LoVo (cell line): Measurements from ENCODE around the gene RMRP.
A peak's percentile ranks its signal among the peaks of the same experiment; 100 is the strongest.

ENCODE experiments used
- DNase-seq: peaks from one replicate; pipeline ENCODE4 v3.0.0-alpha.2; 2016; ENCODE audit warnings: low spot score

Gene RMRP

DNA sequence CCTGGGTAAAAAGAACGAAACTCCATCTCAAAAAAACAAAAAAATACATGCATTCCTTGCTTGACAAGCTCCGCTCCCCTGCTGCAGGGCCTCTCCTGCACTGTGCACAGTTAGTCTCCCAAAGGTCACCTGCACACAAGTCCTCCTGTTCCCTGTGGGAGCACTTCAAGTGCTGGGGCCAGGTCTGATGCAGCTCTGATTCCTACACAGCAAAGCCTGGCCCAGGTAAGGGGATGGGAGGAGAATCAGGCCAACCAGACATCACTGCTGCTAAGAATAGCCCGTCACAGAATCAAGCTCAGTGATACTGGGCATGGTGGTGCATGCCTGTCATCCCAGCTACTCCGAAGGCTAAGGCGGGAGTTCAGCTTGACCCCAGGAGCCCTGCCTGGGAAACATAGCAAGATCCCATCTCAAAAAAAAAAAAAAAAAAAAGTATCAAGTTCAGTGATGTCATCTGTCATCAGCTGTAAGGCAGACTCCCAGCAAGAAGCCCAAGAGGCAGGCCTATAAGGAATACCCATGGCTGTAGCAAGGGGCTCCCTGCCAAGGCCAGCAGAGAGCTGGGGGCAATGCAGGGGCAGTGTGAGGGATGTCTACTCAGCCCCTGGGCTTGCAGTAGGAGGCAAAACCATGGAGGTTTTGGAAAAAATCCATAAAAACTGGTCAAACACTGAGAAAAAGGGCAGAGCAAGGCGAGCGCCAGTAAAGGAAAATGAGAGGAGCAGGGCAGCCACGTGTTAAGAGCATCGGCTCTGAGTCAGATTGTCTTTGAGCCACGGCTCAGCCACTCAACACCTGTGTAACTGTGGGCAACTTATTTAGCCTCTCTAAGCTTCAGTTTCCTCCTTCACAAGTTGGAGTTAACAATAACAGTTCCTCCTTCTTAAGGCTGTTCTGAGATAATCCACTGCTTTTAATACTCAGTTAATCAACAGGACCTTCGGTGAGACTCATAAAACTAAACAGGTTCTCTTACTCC, 28.7 kb upstream of the RMRP start:
- no peak for DNase-seq

DNA sequence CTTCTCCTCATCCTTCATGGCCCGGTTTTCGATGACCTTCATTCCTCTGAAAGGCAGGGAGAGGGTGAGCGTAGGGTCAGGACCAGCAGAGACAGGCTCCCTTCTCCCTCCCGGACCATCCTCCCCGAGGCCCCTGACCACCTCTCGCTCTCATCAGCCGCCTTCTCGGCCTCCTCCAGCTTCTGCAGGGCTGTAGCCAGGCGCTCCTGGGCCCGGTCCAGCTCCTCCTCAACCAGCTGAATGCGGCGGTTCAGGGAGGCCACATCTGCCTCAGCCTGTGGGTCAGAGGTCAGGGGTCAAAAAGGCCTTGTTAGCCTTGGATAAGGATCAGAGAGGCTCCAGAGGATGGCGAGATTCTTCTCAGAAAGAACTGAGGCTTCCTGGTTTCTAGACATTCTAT, 27.7 kb upstream of the RMRP start:
- no peak for DNase-seq

DNA sequence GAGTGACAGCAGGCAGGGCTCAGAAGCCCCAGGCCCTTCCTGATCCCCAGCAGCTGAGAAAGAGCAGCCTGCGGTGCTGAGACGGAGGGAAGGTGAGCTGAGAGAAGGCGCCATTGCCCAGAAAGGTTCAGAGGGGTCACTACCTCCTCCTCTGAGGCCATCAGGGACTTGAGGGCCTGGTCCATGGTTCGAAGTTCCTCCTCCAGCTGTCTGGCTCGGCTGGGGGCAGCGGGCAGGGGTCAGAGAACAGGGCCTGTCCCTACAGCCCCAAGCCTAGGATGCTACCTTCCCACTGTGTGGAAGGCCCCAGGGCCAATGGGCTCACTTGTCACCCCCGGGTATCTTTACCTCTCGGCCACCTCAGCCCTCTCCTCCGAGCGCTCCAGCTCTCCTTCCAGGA, 27.1 kb upstream of the RMRP start:
- no peak for DNase-seq

DNA sequence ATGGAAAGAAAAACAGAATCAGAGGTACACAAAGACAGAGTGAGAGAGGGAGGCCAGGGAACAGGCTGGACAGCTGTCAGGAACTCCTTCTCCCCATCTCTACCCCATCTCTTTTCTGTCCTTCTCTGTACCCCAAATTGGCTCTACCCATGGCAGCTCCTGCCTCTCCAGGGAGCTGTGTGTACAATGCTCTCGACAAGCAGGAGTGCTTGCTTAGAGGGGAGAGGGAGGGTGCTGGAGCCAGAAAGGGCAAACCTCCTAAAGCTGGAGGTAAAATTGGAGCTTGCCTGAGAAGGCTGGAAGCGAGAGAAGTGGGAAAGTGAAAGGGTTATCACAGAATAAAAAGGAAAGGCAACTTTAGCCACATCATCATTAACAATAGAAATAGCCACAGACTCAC, 25.5 kb upstream of the RMRP start:
- no peak for DNase-seq

DNA sequence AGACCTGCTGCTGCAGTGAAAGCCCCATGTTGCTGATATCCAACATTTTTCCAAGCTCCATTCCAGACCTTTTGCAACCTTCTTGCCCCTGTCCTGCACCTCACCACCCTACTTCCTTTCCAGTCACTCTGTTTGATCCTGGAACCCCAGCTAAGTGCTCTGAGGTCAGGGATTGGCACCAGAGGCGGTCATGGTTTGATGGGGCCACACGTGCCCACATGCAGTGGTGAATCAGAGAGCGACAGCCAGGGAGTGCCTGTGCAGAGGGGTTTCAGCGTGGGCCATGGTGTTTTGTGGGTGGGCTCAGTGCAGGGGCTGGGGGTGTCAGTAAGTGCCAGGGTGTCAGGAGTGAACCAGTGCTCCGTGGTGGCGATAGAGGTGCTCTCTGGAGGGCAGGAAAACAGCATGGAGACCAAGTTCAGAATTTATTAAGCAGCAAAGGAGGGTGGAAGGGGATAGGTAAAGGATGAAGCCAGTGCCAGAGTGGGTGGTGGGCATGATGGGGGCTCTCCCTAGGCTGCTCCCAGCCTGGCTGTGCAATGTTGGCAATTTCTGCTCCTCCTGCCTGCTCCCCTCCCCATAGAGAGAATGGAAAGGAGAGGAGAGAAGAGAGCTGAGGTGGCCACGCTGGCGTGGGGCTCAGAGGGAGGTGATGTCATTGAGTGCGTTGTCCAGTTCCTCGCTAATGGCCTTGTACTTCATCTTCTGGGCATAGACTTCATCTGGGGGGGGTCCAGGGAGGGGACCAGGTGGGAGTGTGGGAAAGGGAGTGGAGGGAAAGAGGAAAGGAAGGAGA, 24.9 kb upstream of the RMRP start:
- DNase-seq, result no peak

DNA sequence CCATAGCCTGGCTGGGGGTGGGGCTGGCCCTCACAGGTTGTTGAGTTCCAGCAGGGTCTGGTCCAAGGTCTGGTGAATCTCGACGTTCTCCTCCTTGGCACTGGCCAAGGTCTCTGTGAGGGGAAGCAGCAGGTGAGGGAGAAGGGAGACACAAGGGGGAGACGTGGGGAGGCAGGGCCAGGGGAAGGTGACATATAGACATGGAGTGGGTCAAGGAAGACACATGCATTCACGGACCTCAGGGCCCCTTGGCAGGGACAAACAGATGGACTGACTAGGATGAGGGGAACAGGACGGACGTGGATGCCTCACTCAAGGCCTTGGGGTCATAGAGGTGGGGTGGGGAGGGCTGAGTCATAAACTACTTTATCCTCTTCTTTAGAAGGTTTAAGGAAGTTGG, 24.2 kb upstream of the RMRP start:
- DNase-seq, result no peak

DNA sequence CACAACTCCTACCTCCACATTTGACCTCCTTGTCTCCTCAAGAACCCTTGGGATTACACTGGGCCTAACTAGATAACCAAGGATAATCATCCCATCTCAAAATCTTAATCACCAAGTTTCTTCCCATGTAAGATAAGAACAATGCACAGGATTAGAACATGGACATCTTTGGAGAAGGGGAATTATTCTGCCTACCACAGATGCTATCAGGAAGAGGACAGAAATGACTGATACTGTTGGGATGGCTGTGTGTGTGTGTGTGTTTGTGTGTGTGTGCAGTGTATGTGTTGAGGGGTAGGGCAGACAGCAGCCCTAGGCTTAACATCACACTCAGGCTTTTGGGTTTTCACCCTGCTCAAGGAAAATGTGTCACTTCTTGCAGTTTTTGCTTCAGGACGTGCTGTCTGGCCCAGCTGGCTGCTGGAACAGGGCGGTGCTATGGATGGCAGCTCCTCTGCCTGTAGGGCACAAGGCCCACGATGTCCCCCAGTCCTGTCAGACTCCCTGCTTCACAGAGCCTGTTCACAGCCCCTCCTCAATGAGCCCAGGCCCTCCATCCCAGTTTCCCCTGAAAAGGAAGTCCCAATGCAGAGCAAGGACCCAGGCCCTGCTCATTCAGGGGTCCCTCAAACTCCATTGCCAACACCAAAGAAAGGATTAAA, 23.7 kb upstream of the RMRP start:
- no peak for DNase-seq

DNA sequence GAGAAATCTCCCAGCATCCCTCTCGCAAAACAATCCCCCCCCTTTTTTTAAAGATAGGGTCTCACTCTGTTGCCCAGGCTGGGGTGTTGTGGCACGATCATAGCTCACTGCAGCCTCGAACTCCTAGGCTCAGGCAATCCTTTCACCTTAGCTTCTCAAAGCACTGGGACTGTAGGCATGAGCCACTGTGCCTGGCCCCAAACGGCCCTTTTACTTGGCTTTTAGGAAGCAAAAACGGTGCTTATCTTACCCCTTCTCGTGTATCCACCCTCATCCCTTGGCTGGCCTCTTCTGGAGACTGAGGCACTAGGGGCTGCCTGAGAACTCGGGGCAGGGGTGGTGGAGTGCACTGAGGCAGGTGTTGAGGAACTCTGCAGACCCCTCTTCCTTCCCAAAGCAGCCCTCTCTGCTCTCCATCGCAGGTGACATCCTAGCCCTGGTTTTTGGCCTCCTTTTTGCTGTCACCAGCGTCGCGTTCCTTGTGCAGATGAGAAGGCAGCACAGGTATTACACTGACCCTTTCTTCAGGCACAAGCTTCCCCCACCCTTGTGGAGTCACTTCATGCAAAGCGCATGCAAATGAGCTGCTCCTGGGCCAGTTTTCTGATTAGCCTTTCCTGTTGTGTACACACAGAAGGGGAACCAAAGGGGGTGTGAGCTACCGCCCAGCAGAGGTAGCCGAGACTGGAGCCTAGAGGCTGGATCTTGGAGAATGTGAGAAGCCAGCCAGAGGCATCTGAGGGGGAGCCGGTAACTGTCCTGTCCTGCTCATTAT, 22.7 kb upstream of the RMRP start:
- DNase-seq, result no peak

DNA sequence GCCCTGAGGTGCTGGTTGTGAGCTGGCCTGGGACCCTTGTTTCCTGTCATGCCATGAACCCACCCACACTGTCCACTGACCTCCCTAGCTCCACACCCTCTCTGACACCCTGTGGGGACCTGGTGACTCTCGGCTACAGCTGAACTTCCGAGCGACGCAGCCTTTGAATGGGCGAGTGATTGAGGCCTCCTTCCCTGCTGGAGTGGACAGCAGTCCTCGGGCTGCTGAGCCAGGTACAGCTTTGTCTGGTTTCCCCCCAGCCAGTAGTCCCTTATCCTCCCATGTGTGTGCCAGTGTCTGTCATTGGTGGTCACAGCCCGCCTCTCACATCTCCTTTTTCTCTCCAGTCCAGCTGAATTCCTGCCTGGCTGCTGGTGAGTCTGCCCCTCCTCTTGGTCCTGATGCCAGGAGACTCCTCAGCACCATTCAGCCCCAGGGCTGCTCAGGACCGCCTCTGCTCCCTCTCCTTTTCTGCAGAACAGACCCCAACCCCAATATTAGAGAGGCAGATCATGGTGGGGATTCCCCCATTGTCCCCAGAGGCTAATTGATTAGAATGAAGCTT, 22.0 kb upstream of the RMRP start:
- DNase-seq, result no peak

DNA sequence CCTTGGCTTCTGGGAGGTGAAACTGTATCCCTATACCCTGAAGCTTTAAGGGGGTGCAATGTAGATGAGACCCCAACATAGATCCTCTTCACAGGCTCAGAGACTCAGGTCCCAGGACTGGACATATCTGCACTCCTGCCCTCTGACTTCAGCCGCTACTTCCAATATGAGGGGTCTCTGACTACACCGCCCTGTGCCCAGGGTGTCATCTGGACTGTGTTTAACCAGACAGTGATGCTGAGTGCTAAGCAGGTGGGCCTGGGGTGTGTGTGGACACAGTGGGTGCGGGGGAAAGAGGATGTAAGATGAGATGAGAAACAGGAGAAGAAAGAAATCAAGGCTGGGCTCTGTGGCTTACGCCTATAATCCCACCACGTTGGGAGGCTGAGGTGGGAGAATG, 21.3 kb upstream of the RMRP start:
- DNase-seq, result no peak

DNA sequence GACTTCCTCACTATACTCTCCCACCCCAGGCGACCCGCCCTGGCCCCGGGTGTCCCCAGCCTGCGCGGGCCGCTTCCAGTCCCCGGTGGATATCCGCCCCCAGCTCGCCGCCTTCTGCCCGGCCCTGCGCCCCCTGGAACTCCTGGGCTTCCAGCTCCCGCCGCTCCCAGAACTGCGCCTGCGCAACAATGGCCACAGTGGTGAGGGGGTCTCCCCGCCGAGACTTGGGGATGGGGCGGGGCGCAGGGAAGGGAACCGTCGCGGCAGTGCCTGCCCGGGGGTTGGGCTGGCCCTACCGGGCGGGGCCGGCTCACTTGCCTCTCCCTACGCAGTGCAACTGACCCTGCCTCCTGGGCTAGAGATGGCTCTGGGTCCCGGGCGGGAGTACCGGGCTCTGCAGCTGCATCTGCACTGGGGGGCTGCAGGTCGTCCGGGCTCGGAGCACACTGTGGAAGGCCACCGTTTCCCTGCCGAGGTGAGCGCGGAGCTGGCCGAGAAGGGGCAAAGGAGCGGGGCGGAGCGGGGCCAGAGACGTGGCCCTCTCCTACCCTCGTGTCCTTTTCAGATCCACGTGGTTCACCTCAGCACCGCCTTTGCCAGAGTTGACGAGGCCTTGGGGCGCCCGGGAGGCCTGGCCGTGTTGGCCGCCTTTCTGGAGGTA, 18.0 kb upstream of the RMRP start:
- no peak for DNase-seq

DNA sequence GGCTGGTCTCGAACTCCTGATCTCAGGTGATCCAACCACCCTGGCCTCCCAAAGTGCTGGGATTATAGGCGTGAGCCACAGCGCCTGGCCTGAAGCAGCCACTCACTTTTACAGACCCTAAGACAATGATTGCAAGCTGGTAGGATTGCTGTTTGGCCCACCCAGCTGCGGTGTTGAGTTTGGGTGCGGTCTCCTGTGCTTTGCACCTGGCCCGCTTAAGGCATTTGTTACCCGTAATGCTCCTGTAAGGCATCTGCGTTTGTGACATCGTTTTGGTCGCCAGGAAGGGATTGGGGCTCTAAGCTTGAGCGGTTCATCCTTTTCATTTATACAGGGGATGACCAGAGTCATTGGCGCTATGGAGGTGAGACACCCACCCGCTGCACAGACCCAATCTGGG, 17.4 kb upstream of the RMRP start:
- DNase-seq, result no peak

DNA sequence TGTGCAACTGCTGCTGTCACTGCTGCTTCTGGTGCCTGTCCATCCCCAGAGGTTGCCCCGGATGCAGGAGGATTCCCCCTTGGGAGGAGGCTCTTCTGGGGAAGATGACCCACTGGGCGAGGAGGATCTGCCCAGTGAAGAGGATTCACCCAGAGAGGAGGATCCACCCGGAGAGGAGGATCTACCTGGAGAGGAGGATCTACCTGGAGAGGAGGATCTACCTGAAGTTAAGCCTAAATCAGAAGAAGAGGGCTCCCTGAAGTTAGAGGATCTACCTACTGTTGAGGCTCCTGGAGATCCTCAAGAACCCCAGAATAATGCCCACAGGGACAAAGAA, 16.2 kb upstream of the RMRP start:
- no peak for DNase-seq

DNA sequence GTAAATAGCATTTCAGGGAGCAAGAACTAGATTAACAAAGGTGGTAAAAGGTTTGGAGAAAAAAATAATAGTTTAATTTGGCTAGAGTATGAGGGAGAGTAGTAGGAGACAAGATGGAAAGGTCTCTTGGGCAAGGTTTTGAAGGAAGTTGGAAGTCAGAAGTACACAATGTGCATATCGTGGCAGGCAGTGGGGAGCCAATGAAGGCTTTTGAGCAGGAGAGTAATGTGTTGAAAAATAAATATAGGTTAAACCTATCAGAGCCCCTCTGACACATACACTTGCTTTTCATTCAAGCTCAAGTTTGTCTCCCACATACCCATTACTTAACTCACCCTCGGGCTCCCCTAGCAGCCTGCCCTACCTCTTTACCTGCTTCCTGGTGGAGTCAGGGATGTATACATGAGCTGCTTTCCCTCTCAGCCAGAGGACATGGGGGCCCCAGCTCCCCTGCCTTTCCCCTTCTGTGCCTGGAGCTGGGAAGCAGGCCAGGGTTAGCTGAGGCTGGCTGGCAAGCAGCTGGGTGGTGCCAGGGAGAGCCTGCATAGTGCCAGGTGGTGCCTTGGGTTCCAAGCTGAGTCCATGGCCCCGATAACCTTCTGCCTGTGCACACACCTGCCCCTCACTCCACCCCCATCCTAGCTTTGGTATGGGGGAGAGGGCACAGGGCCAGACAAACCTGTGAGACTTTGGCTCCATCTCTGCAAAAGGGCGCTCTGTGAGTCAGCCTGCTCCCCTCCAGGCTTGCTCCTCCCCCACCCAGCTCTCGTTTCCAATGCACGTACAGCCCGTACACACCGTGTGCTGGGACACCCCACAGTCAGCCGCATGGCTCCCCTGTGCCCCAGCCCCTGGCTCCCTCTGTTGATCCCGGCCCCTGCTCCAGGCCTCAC, 15.6 kb upstream of the RMRP start, which contains the start of gene CA9:
Gene CA9, plus strand, starts transcription at position 797 of the 893 bp plus-strand sequence. Its CDS starts 32 bp downstream, at position 829.
- DNase-seq, result no peak

DNA sequence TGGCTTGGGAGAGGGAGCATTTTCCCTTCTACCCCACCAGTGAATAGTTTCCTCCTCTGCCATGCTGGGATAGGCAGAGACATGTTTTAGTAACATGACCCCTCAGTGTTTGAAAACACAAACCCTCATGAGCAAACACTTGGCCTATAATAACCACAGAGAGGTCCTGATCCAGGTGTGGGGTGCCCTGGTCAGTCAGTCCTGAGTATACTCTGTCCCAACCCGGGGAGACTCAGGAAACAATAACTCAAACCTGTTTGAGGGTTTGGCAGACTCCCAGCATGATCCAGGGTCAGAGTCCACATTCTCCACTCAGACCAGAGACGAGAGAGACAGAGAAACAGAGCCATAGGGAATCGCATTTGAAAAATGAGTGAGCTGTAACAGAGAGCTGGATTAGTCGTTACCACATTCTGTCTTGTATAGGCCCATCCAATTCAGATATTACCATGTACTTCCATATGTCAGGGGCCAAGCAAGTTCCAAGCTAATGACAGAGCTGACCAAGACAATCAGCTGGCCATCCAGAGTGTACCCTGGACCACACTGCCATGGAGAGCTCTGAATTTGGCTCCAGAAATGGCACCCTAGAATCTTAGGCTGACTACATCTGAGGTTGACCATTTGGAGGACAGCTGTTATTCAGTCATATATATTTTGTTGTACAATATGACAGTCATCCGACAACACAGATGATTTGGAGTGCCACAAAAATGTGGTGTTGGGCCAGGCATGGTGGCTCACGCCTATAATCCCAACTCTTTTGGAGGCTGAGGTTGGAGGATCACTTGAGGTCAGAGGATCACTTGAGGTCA, 11.7 kb upstream of the RMRP start:
- peak; percentile 90 for DNase-seq

DNA sequence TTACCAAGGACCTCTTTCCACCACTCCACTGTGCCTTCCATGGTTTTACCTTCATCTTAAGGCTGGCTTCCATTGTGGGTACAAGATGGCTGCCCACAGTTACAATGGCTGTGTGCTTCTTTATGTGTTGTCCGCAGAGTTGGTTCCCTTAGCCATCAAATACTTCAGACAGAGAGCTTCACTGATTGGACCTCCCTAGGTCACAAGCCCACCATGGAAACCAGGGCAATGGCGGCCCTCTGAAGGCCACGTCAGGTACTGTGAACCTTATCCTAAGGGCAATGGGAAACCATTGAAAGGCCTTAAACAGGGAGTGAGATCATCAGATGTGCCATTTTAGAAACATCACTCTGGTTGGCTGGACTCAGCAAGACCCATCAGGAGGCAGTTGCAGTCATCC, 10.1 kb upstream of the RMRP start:
- DNase-seq, result no peak

DNA sequence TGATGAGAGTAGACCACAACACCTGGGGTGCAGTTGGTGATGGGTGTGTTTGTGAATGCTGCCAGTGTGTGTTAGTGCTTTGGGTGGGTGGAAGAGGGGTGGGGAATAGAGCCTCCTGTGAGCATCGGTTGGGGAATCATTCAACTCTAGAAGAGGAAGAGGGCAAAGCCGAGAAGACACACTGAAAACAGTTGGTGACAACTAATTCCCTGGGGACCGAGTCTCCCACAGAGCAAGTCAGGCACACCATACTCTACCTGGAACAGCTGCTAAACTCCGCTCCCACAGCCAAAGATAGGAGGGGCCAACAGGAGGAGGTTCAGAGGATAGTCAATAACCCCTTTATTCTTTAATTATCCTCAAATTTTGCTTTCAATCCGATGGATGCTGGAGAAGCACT, 8.7 kb upstream of the RMRP start:
- no peak for DNase-seq

DNA sequence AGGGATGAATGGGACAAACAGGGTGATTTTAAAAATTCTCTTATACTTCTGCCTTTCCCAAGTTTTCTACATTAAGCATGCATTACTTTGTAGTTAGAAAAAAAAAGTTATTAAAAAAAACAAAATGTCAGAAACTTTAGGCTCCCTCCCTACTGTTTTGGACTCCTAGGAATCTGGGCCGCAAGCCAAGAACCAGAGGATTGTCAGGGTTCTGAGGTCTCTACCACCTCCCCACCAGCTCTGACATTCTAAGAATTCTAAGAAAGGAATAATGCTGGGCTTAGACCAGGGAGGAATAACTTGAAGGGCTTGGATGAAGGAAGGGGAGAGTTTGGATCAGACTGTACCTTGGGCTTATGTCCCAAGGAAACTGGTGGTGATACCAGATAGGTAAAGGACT, 8.2 kb upstream of the RMRP start:
- no peak for DNase-seq

DNA sequence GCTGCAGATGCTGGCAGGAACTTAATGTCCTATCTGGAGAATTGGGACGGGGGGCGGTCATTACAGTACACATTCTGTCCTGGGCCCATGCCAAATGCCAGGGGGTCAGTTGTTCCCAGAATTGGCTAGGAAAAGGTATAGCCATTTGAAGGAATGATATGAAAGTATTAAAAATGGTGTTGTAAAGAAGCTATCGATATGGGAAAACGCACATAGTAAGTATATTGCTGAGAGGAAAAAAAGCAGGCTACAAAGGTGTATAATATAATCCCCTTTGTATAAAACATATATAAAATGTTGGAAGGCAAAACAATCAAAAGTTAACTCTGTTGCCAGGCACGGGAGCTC, 7.6 kb upstream of the RMRP start:
- DNase-seq, result no peak
